K562 (cell line): ENCODE results near the gene IQCK.

ENCODE experiments used
- ATF1 ChIP-seq, 2 experiments: fragments of 450-650 bp in 1 of 2; IDR thresholded peaks; 2 replicates each; pipeline ENCODE4 v1.6.1; 2016; ENCODE audit warnings: missing compliant biosample characterization in 1 of 2, missing genetic modification characterization in 1 of 2
- CCAR2 ChIP-seq: fragments of 200-400 bp; formaldehyde crosslinking; IDR thresholded peaks from 2 replicates; pipeline ENCODE4 v1.6.1; 2017; ENCODE audit warnings: mild to moderate bottlenecking, low read depth, low read length
- CTCF ChIP-seq, 3 experiments: IDR thresholded peaks in 2 of 3; conservative IDR thresholded peaks in 1 of 3; 2 replicates each; pipeline ENCODE4 v1.5.1; 2011 to 2012; ENCODE audit warnings: low read length in 3 of 3, mild to moderate bottlenecking in 3 of 3, control low read depth in 2 of 3, improper control_type of control experiment in 1 of 3, inconsistent platforms in 1 of 3, low read depth in 1 of 3, mixed read lengths in 1 of 3, moderate library complexity in 1 of 3; ENCODE audit not compliant: insufficient read depth in 2 of 3
- DEAF1 ChIP-seq: fragments of 450-650 bp; formaldehyde crosslinking; IDR thresholded peaks from 2 replicates; pipeline ENCODE4 v1.4.0; 2020; ENCODE audit warnings: mild to moderate bottlenecking, moderate library complexity
- ELF4 ChIP-seq: fragments of 450-650 bp; formaldehyde crosslinking; IDR thresholded peaks from 2 replicates; pipeline ENCODE4 v1.4.0; 2022; ENCODE audit warnings: missing genetic modification characterization
- FOSL1 ChIP-seq: fragments of 200-800 bp; sonication (Bioruptor generic); conservative IDR thresholded peaks from 2 replicates; pipeline ENCODE4 v1.6.1; 2016; ENCODE audit warnings: missing genetic modification characterization, missing compliant biosample characterization
- MAX ChIP-seq: sonication (generic); formaldehyde crosslinking; IDR thresholded peaks from 2 replicates; pipeline ENCODE4 v1.9.0; 2022; ENCODE audit warnings: mild to moderate bottlenecking, missing genetic modification reagents
- RAD21 ChIP-seq, 2 experiments: fragments of 250-450 bp in 1 of 2; fragments of 450-650 bp in 1 of 2; sonication (Bioruptor Pico) in 1 of 2; formaldehyde crosslinking in 1 of 2; IDR thresholded peaks in 1 of 2; conservative IDR thresholded peaks in 1 of 2; 2 replicates each; pipeline versions ENCODE4 v1.4.0 to v1.8.0; 2020 to 2022; ENCODE audit warnings: mild to moderate bottlenecking in 2 of 2, moderate library complexity in 1 of 2
- TAF7 ChIP-seq: fragments of 450-650 bp; IDR thresholded peaks from 2 replicates; pipeline ENCODE4 v1.6.1; 2016; ENCODE audit warnings: missing genetic modification characterization, missing compliant biosample characterization
- ZNF239 ChIP-seq: fragments of 250-450 bp; sonication (Bioruptor Pico); IDR thresholded peaks from 2 replicates; pipeline ENCODE4 v1.4.0; 2020; ENCODE audit warnings: mild to moderate bottlenecking
- ZNF347 ChIP-seq: fragments of 450-650 bp; formaldehyde crosslinking; IDR thresholded peaks from 2 replicates; pipeline ENCODE4 v1.4.0; 2020; ENCODE audit warnings: low read depth, mild to moderate bottlenecking, moderate library complexity

- TF ChIP-seq ATF1 (CRISPR knock-in tag; IDR thresholded peaks at IDR 0.05) (no peak), ATF1 (tag; IDR thresholded peaks at IDR 0.05) (no peak), CCAR2 (no peak), DEAF1 (CRISPR knock-in tag) (no peak), CTCF (IDR thresholded peaks at IDR 0.05 in 2 of 3, conservative IDR thresholded peaks at IDR 0.05 in 1 of 3; ENCODE audit: insufficient read depth in 2 of 3, low read depth in 1 of 3, low read length in 3 of 3) (no peak), FOSL1 (no peak), RAD21 (CRISPR knock-in tag; conservative IDR thresholded peaks at IDR 0.05 in 1 of 2, IDR thresholded peaks at IDR 0.05 in 1 of 2) (no peak), ZNF347 (CRISPR knock-in tag) (no peak), TAF7 (tag) (no peak), MAX (CRISPR knock-in tag) (no peak), ZNF239 (CRISPR knock-in tag) (no peak), ELF4 (CRISPR knock-in tag) (no peak)
These were observed 145.9 kb downstream of the IQCK start for GRCh38 chr16:19863990-19864389.
